ENCODE data around the gene NPAS1. TPM values are rescaled to one million over a fixed set of nuclear protein-coding genes. Genes with fewer than 3 reads are reported as not detected.
"Not testable (repeated sequence)": the region's sequence is repeated elsewhere in the genome, so short reads cannot be mapped to it uniquely, and the experiment has no call there.

NPAS1 gene
- total RNA-seq, 1 experiment from 2014 or later, result 4.8 TPM

- Histone ChIP-seq H3K4me3 (ENCODE audit: low read length) (no peak overlapping the region), H3K79me2 (ENCODE audit: low read length) (peaks cover 22% of the 10 kb centered on the region), H3K27me3 (ENCODE audit: low read length) (no peaks in the 10 kb centered on the region), H3K9me3 (ENCODE audit: low read length) (no peaks in the 10 kb centered on the region), H3K27ac (ENCODE audit: low read length) (no peak overlapping the region), H4K20me1 (ENCODE audit: insufficient read depth, low read depth, low read length) (peaks cover 23% of the 10 kb centered on the region), H3K4me2 (ENCODE audit: low read depth, low read length, poor library complexity, severe bottlenecking) (no peak overlapping the region), H3K36me3 (ENCODE audit: insufficient read depth, low read length) (peaks cover 27% of the 10 kb centered on the region), H3K4me1 (ENCODE audit: low read length) (no peaks in the 10 kb centered on the region), H3K9ac (ENCODE audit: low read length) (no peak overlapping the region), H3K9me2 (replicated peaks; ENCODE audit: insufficient read depth, low read length) (no peaks in the 10 kb centered on the region), H2AFZ (ENCODE audit: low read length) (no peak overlapping the region)
- no peak for DNase-seq
These were observed 55.7 kb downstream of the NPAS1 start for GRCh38 chr19:47075179-47075810.

GRCh38 chr19:47075941-47076340, 56.3 kb downstream of the NPAS1 start:
- Histone ChIP-seq H3K27me3 (ENCODE audit: low read length) (no peaks in the 10 kb centered on the region), H3K4me3 (ENCODE audit: low read length) (no peak overlapping the region), H3K9me3 (ENCODE audit: low read length) (no peaks in the 10 kb centered on the region), H3K9ac (ENCODE audit: low read length) (no peak overlapping the region), H3K27ac (ENCODE audit: low read length) (no peak overlapping the region), H2AFZ (ENCODE audit: low read length) (no peak overlapping the region), H3K4me2 (ENCODE audit: low read depth, low read length, poor library complexity, severe bottlenecking) (no peak overlapping the region), H3K9me2 (replicated peaks; ENCODE audit: insufficient read depth, low read length) (no peaks in the 10 kb centered on the region), H3K79me2 (ENCODE audit: low read length) (peaks cover 22% of the 10 kb centered on the region), H4K20me1 (ENCODE audit: insufficient read depth, low read depth, low read length) (peaks cover 22% of the 10 kb centered on the region), H3K4me1 (ENCODE audit: low read length) (no peaks in the 10 kb centered on the region), H3K36me3 (ENCODE audit: insufficient read depth, low read length) (peaks cover 28% of the 10 kb centered on the region; the same call in 1 of the 2 replicates)
- DNase-seq, result no peak

- H3K4me3 ChIP-seq (ENCODE audit: low read length); H3K27me3 ChIP-seq (ENCODE audit: low read length); H3K9me2 ChIP-seq (replicated peaks; ENCODE audit: insufficient read depth, low read length); H3K9me3 ChIP-seq (ENCODE audit: low read length); DNase-seq; H3K4me2 ChIP-seq (ENCODE audit: low read depth, low read length, poor library complexity, severe bottlenecking); H3K4me1 ChIP-seq (ENCODE audit: low read length); H3K27ac ChIP-seq (ENCODE audit: low read length); H2AFZ ChIP-seq (ENCODE audit: low read length); H3K9ac ChIP-seq (ENCODE audit: low read length): not testable (repeated sequence)
- Histone ChIP-seq H3K79me2 (ENCODE audit: low read length) (peaks cover 22% of the 10 kb centered on the region), H3K36me3 (ENCODE audit: insufficient read depth, low read length) (peaks cover 38% of the 10 kb centered on the region; the same call in 1 of the 2 replicates), H4K20me1 (ENCODE audit: insufficient read depth, low read depth, low read length) (peaks cover 15% of the 10 kb centered on the region)
These were observed 58.7 kb downstream of the NPAS1 start for GRCh38 chr19:47078351-47078750.

GRCh38 chr19:47081095-47081494, 61.5 kb downstream of the NPAS1 start:
- H3K27me3 ChIP-seq (ENCODE audit: low read length), result no peaks in the 10 kb centered on the region

GRCh38 chr19:47082493-47082892, 62.9 kb downstream of the NPAS1 start:
- Histone ChIP-seq H3K4me2 (ENCODE audit: low read depth, low read length, poor library complexity, severe bottlenecking) (no peak overlapping the region), H3K4me3 (ENCODE audit: low read length) (no peak overlapping the region), H4K20me1 (ENCODE audit: insufficient read depth, low read depth, low read length) (no peaks in the 10 kb centered on the region), H3K27me3 (ENCODE audit: low read length) (no peaks in the 10 kb centered on the region), H3K9me3 (ENCODE audit: low read length) (no peaks in the 10 kb centered on the region), H3K4me1 (ENCODE audit: low read length) (no peaks in the 10 kb centered on the region), H3K79me2 (ENCODE audit: low read length) (peaks cover under 1% of the 10 kb centered on the region; the same call in 1 of the 2 replicates), H3K9me2 (replicated peaks; ENCODE audit: insufficient read depth, low read length) (no peaks in the 10 kb centered on the region), H2AFZ (ENCODE audit: low read length) (no peak overlapping the region), H3K36me3 (ENCODE audit: insufficient read depth, low read length) (peaks cover 43% of the 10 kb centered on the region), H3K9ac (ENCODE audit: low read length) (no peak overlapping the region), H3K27ac (ENCODE audit: low read length) (no peak overlapping the region)
- no peak for DNase-seq

More at GRCh38 chr19:47081095-47081494, 61.5 kb downstream of the NPAS1 start:
- Histone ChIP-seq H3K4me3 (ENCODE audit: low read length) (no peak overlapping the region), H3K9ac (ENCODE audit: low read length) (no peak overlapping the region), H3K27ac (ENCODE audit: low read length) (no peak overlapping the region), H3K79me2 (ENCODE audit: low read length) (peaks cover 8% of the 10 kb centered on the region), H3K9me2 (replicated peaks; ENCODE audit: insufficient read depth, low read length) (no peaks in the 10 kb centered on the region), H2AFZ (ENCODE audit: low read length) (no peak overlapping the region), H3K9me3 (ENCODE audit: low read length) (no peaks in the 10 kb centered on the region), H4K20me1 (ENCODE audit: insufficient read depth, low read depth, low read length) (peaks cover 3% of the 10 kb centered on the region; the same call in 1 of the 2 replicates), H3K4me1 (ENCODE audit: low read length) (no peaks in the 10 kb centered on the region), H3K4me2 (ENCODE audit: low read depth, low read length, poor library complexity, severe bottlenecking) (no peak overlapping the region), H3K36me3 (ENCODE audit: insufficient read depth, low read length) (peaks cover 42% of the 10 kb centered on the region)
- DNase-seq, result no peak

GRCh38 chr19:47084879-47085439, 65.3 kb downstream of the NPAS1 start:
- Histone ChIP-seq H3K4me2 (ENCODE audit: low read depth, low read length, poor library complexity, severe bottlenecking) (no peak overlapping the region), H3K27me3 (ENCODE audit: low read length) (no peaks in the 10 kb centered on the region), H4K20me1 (ENCODE audit: insufficient read depth, low read depth, low read length) (no peaks in the 10 kb centered on the region), H2AFZ (ENCODE audit: low read length) (no peak overlapping the region), H3K9me2 (replicated peaks; ENCODE audit: insufficient read depth, low read length) (no peaks in the 10 kb centered on the region), H3K9me3 (ENCODE audit: low read length) (no peaks in the 10 kb centered on the region), H3K27ac (ENCODE audit: low read length) (no peak overlapping the region), H3K79me2 (ENCODE audit: low read length) (peaks cover 8% of the 10 kb centered on the region; the same call in 1 of the 2 replicates), H3K4me3 (ENCODE audit: low read length) (no peak overlapping the region), H3K36me3 (ENCODE audit: insufficient read depth, low read length) (peaks cover 44% of the 10 kb centered on the region), H3K4me1 (ENCODE audit: low read length) (no peaks in the 10 kb centered on the region), H3K9ac (ENCODE audit: low read length) (no peak overlapping the region)
- no peak for DNase-seq

- Histone ChIP-seq H3K79me2 (ENCODE audit: low read length) (peaks cover 15% of the 10 kb centered on the region), H3K4me1 (ENCODE audit: low read length) (no peaks in the 10 kb centered on the region), H3K27me3 (ENCODE audit: low read length) (no peaks in the 10 kb centered on the region), H3K9me2 (replicated peaks; ENCODE audit: insufficient read depth, low read length) (no peaks in the 10 kb centered on the region), H3K4me3 (ENCODE audit: low read length) (no peak overlapping the region), H3K4me2 (ENCODE audit: low read depth, low read length, poor library complexity, severe bottlenecking) (no peak overlapping the region), H2AFZ (ENCODE audit: low read length) (no peak overlapping the region), H3K27ac (ENCODE audit: low read length) (no peak overlapping the region), H4K20me1 (ENCODE audit: insufficient read depth, low read depth, low read length) (no peaks in the 10 kb centered on the region), H3K36me3 (ENCODE audit: insufficient read depth, low read length) (peaks cover 46% of the 10 kb centered on the region), H3K9ac (ENCODE audit: low read length) (no peak overlapping the region), H3K9me3 (ENCODE audit: low read length) (no peaks in the 10 kb centered on the region)
- DNase-seq, result no peak
These were observed 66.6 kb downstream of the NPAS1 start for GRCh38 chr19:47086280-47086679.

GRCh38 chr19:47089767-47090350, 70.2 kb downstream of the NPAS1 start:
- Histone ChIP-seq H3K4me2 (ENCODE audit: low read depth, low read length, poor library complexity, severe bottlenecking) (no peak overlapping the region), H2AFZ (ENCODE audit: low read length) (no peak overlapping the region), H3K36me3 (ENCODE audit: insufficient read depth, low read length) (peaks cover 41% of the 10 kb centered on the region), H3K79me2 (ENCODE audit: low read length) (peaks cover 40% of the 10 kb centered on the region), H3K4me3 (ENCODE audit: low read length) (no peak overlapping the region), H4K20me1 (ENCODE audit: insufficient read depth, low read depth, low read length) (peaks cover 15% of the 10 kb centered on the region; the same call in 1 of the 2 replicates), H3K27me3 (ENCODE audit: low read length) (no peaks in the 10 kb centered on the region), H3K4me1 (ENCODE audit: low read length) (no peaks in the 10 kb centered on the region), H3K9me2 (replicated peaks; ENCODE audit: insufficient read depth, low read length) (no peaks in the 10 kb centered on the region), H3K9ac (ENCODE audit: low read length) (no peak overlapping the region), H3K27ac (ENCODE audit: low read length) (no peak overlapping the region), H3K9me3 (ENCODE audit: low read length) (no peaks in the 10 kb centered on the region)
- DNase-seq, result no peak

Data from Karpas-422 (cell line).